B cell (primary cell): ENCODE results near the gene PLD4. TPM values are rescaled to one million over a fixed set of nuclear protein-coding genes. Genes with fewer than 3 reads are reported as not detected.

ENCODE experiments used
- ATAC-seq: fragments of 200-7000 bp; cut with Tn5 transposase; one replicate; pipeline ENCODE4 v1.10.0; 2021; ENCODE audit warnings: low read depth, mild to moderate bottlenecking, moderate number of reproducible peaks, moderate library complexity
- CTCF ChIA-PET: fragments of 350-600 bp; sonication (Branson Sonifier 250); formaldehyde crosslinking; loops from one replicate; lab custom pipeline; 2021; ENCODE audit warnings: antibody characterized with exemption, inconsistent platforms; lab: Charles Lee
- POLR2A ChIA-PET: fragments of 350-600 bp; sonication (Branson Sonifier 250); formaldehyde crosslinking; loops from one replicate; lab custom pipeline; 2021; ENCODE audit warnings: antibody characterized with exemption; lab: Charles Lee
- DNase-seq: peaks from one replicate; pipeline ENCODE4 v3.0.0; 2013
- H2AFZ ChIP-seq: 2 replicates; pipeline ENCODE4 v1.6.1; 2012; ENCODE audit warnings: mild to moderate bottlenecking, low read depth, low read length; ENCODE audit not compliant: insufficient read depth, poor library complexity, severe bottlenecking
- H3K27ac ChIP-seq, 2 donors: 1 replicate in 1 of 2; 2 replicates in 1 of 2; pipeline ENCODE4 v1.5.1; 2012 to 2013; ENCODE audit warnings: low read length in 2 of 2, mild to moderate bottlenecking in 2 of 2, moderate library complexity in 1 of 2
- H3K27me3 ChIP-seq, 4 experiments: fragments of 200-600 bp in 1 of 4; sonication (generic) in 1 of 4; replicated peaks in 1 of 4; 1 replicate in 2 of 4; 2 replicates in 2 of 4; pipeline versions ENCODE4 v1.6.1 to v1.7.0; 2013 to 2016; ENCODE audit warnings: low read length in 3 of 4, mild to moderate bottlenecking in 2 of 4, mixed read lengths in 1 of 4, moderate library complexity in 1 of 4; ENCODE audit not compliant: insufficient read depth in 4 of 4, control insufficient read depth in 3 of 4; ENCODE audit errors: control extremely low read depth in 1 of 4
- H3K36me3 ChIP-seq, 2 experiments: replicated peaks in 1 of 2; 1 replicate in 1 of 2; 2 replicates in 1 of 2; pipeline versions ENCODE4 v1.6.1 to v1.7.1; 2013; ENCODE audit warnings: low read length in 1 of 2; ENCODE audit not compliant: insufficient read depth in 2 of 2, control insufficient read depth in 1 of 2; ENCODE audit errors: control extremely low read depth in 1 of 2, extremely low read depth in 1 of 2
- H3K4me1 ChIP-seq, 2 donors: fragments of 200-600 bp in 1 of 2; sonication (generic) in 1 of 2; 1 replicate in 1 of 2; 2 replicates in 1 of 2; pipeline versions ENCODE4 v1.5.1 to v1.6.1; 2013 to 2017; ENCODE audit warnings: low read length in 2 of 2; ENCODE audit not compliant: control insufficient read depth in 2 of 2, insufficient read depth in 2 of 2
- H3K4me2 ChIP-seq: replicated peaks from 2 replicates; pipeline ENCODE3; 2012; ENCODE audit warnings: mild to moderate bottlenecking, low read depth, low read length; ENCODE audit not compliant: poor library complexity, severe bottlenecking
- H3K4me3 ChIP-seq, 5 experiments: fragments of 200-600 bp in 1 of 5; sonication (generic) in 1 of 5; 1 replicate in 3 of 5; 2 replicates in 2 of 5; pipeline versions ENCODE4 v1.5.1 to v1.7.0; 2011 to 2016; ENCODE audit warnings: low read length in 4 of 5, mild to moderate bottlenecking in 4 of 5, low read depth in 2 of 5, control low read depth in 1 of 5, moderate library complexity in 1 of 5; ENCODE audit not compliant: insufficient read depth in 1 of 5; ENCODE audit errors: control extremely low read depth in 1 of 5, extremely low read depth in 1 of 5
- H3K79me2 ChIP-seq: fragments of 200-600 bp; sonication (generic); one replicate; pipeline ENCODE4 v1.6.0; 2016; ENCODE audit warnings: low read length; ENCODE audit not compliant: control insufficient read depth, insufficient read depth
- H3K9ac ChIP-seq: fragments of 200-600 bp; sonication (generic); 2 replicates; pipeline ENCODE4 v1.6.1; 2017; ENCODE audit warnings: mild to moderate bottlenecking, low read length, moderate library complexity
- H3K9me3 ChIP-seq, 3 donors: one replicate each; pipeline versions ENCODE4 v1.6.1 to v1.7.1; 2013; ENCODE audit warnings: low read length in 2 of 3; ENCODE audit not compliant: control insufficient read depth in 2 of 3, insufficient read depth in 1 of 3; ENCODE audit errors: control extremely low read depth in 1 of 3
- H4K20me1 ChIP-seq: 2 replicates; pipeline ENCODE4 v1.6.0; 2012; ENCODE audit warnings: mild to moderate bottlenecking, low read length; ENCODE audit not compliant: insufficient read depth, control insufficient read depth, poor library complexity, severe bottlenecking
- H3K27ac Mint-ChIP-seq: one replicate; pipeline ENCODE4 v1.8.0; 2021; ENCODE audit warnings: mixed read lengths
- H3K27me3 Mint-ChIP-seq: one replicate; pipeline ENCODE4 v1.8.0; 2021; ENCODE audit warnings: mixed read lengths
- H3K4me1 Mint-ChIP-seq: one replicate; pipeline ENCODE4 v1.8.0; 2021; ENCODE audit warnings: mixed read lengths
- H3K4me3 Mint-ChIP-seq: one replicate; pipeline ENCODE4 v1.8.0; 2021; ENCODE audit warnings: mixed read lengths
- H3K9me3 Mint-ChIP-seq: one replicate; pipeline ENCODE4 v1.8.0; 2022; ENCODE audit warnings: mixed read lengths; ENCODE audit not compliant: insufficient read depth
- CTCF ChIP-seq: fragments of 200-600 bp; IDR thresholded peaks from one replicate; pipeline ENCODE4 v1.8.0; 2022; ENCODE audit warnings: antibody characterized with exemption, mild to moderate bottlenecking
- EZH2 ChIP-seq: IDR thresholded peaks from 2 replicates; pipeline ENCODE4 v1.6.1; 2012; ENCODE audit warnings: borderline replicate concordance, low read depth, mild to moderate bottlenecking, moderate library complexity, low read length; ENCODE audit not compliant: insufficient read depth, poor library complexity, severe bottlenecking
- WGBS: methylation state at CpG from one replicate; pipeline ENCODE4 v1.1.5; 2013; ENCODE audit warnings: missing lambda C conversion rate; ENCODE audit not compliant: insufficient coverage; 5-methylcytosine and 5-hydroxymethylcytosine counted together
- intact Hi-C: fragments of 100-400 bp; cut with micrococcal nuclease; formaldehyde crosslinking; loops from one replicate; pipeline ENCODE4 v1.10.0; 2022
- polyA plus RNA-seq: library from polyadenylated mRNA; depleted of rRNA; stranded (reverse); fragments of >200 nt; gene quantifications from 2 replicates; pipeline ENCODE4 v1.2.3, GENCODE V29; 2012
- total RNA-seq, 2 donors: library from RNA; stranded (reverse); fragments of 120-200 nt in 1 of 2; gene quantifications; 1 replicate in 1 of 2; 2 replicates in 1 of 2; pipeline versions ENCODE4 v1.2.3 to v1.2.4, GENCODE V29; 2013 to 2022

The PLD4 gene
- total and polyA plus RNA-seq, 2 donors (not counting 1 experiment from before 2014, with no cell fraction given), result 49.9 to 79.7 TPM

DNA sequence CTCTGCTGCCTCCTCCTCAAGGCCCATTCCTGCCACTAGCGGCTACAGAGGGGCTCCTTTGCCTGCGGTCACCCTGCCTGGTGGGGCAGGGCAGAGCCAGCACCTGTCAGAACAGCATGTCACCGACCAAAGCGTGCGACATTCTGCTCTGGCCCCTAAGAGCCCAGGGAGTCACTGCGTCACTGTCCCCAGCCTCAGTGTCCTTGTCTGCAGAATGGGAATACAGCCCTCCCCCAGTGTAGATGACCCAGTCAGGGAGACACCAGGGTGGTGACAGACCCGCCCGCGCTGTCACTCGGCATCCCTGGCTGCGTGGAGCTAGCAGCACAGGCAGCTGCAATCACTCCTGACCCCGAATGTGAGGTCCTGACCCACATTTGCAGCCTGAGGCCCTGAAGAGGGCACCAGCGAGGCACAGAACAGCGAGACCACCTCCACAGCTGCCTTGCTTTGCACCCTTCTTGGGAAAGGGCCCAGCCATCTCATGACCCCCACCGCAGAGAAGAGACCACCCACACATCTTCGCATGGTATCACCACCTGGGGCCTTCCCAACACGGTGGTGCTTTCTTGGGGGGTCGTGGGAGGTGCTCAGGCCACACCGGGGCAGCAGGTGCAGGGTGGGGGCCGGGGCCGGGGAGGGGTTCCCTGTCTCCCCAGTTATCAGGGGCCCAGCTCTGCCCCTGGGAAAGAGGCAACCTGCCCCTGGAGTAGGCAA, 51.0 kb downstream of the PLD4 start:
- 51% methylated on average over 17 of the region's 21 CpGs for WGBS
- Mint-ChIP-seq H3K4me1 (peaks cover 12% of the 10 kb centered on the region), H3K27me3 (peaks cover 29% of the 10 kb centered on the region), H3K4me3 (peak overlapping the region; percentile 82), H3K9me3 (no peaks in the 10 kb centered on the region), H3K27ac (no peak overlapping the region)
- intact Hi-C loops, result loop anchor here (1.0 to 2.0 kb wide), 4 partner anchors 45 to 115 kb away; partner anchors contain the start of gene CDCA4
- no peak overlapping the region for H2AFZ ChIP-seq
- peaks cover 9% of the 10 kb centered on the region for H4K20me1 ChIP-seq
- DNase-seq, result peak; percentile 62
- ChIA-PET POLR2A (interaction anchor here (0.8 kb wide), 1 partner anchor 45 kb away, joined by 3 read pairs; the partner anchor contains the start of gene CDCA4), CTCF (interaction anchor here (0.6 to 6.7 kb wide), 19 partner anchors 10 to 144 kb away, joined by 3 to 132 read pairs (median 4); partner anchors contain the start of genes CDCA4, CLBA1 and PLD4)
- H3K27ac ChIP-seq, result no peak overlapping the region
- H3K4me2 ChIP-seq, result peak overlapping the region; percentile 19
- no peaks in the 10 kb centered on the region for H3K36me3 ChIP-seq
- H3K9me3 ChIP-seq, result peaks cover 0 to 11% (median 0%) of the 10 kb centered on the region in 3 donors
- no peak overlapping the region for H3K4me3 ChIP-seq
- no peaks in the 10 kb centered on the region for H3K79me2 ChIP-seq
- TF ChIP-seq EZH2, result no peak
- TF ChIP-seq CTCF, result no peak
- peaks cover 20 to 24% of the 10 kb centered on the region in 2 donors for H3K4me1 ChIP-seq
- no peak overlapping the region for H3K9ac ChIP-seq
- ATAC-seq, result peak; percentile 18
- H3K27me3 ChIP-seq, result peaks cover 0 to 32% (median 15%) of the 10 kb centered on the region in 4 experiments
